H1 (cell line): ENCODE data around the gene MEIS3.
A peak's percentile ranks its signal among the peaks of the same experiment; 100 is the strongest.

ENCODE experiments used
- BRCA1 ChIP-seq: IDR thresholded peaks from 2 replicates; pipeline ENCODE4 v1.6.1; 2012; ENCODE audit warnings: low read depth, low read length, improper control_type of control experiment
- CHD1 ChIP-seq: IDR thresholded peaks from 2 replicates; pipeline ENCODE4 v1.6.1; 2012; ENCODE audit warnings: low read depth, low read length, improper control_type of control experiment
- CREB1 ChIP-seq: IDR thresholded peaks from 2 replicates; pipeline ENCODE4 v1.6.1; 2012; ENCODE audit warnings: inconsistent platforms
- EP300 ChIP-seq, 2 experiments: IDR thresholded peaks; 1 replicate in 1 of 2; 2 replicates in 1 of 2; pipeline ENCODE4 v1.6.1; 2011 to 2012; ENCODE audit warnings: low read depth in 2 of 2, low read length in 2 of 2, mild to moderate bottlenecking in 2 of 2, borderline replicate concordance in 1 of 2, inconsistent platforms in 1 of 2, moderate library complexity in 1 of 2
- GABPA ChIP-seq: IDR thresholded peaks from 2 replicates; pipeline ENCODE4 v1.6.1; 2011; ENCODE audit warnings: mild to moderate bottlenecking, low read length, moderate library complexity, borderline replicate concordance; ENCODE audit not compliant: insufficient read depth
- JUND ChIP-seq: IDR thresholded peaks from 2 replicates; pipeline ENCODE4 v1.6.1; 2011; ENCODE audit warnings: mild to moderate bottlenecking, improper control_type of control experiment, low read length
- MAFK ChIP-seq: IDR thresholded peaks from 2 replicates; pipeline ENCODE4 v1.6.1; 2012; ENCODE audit warnings: low read depth, mild to moderate bottlenecking, improper control_type of control experiment, low read length
- POLR2AphosphoS5 ChIP-seq: IDR thresholded peaks from 2 replicates; pipeline ENCODE4 v1.6.1; 2011; ENCODE audit warnings: low read depth, low read length
- RAD21 ChIP-seq, 2 experiments: IDR thresholded peaks in 1 of 2; conservative IDR thresholded peaks in 1 of 2; 2 replicates each; pipeline ENCODE4 v1.6.1; 2011; ENCODE audit warnings: low read depth in 2 of 2, low read length in 2 of 2, improper control_type of control experiment in 1 of 2, inconsistent platforms in 1 of 2, mild to moderate bottlenecking in 1 of 2, moderate library complexity in 1 of 2
- RFX5 ChIP-seq: IDR thresholded peaks from 2 replicates; pipeline ENCODE4 v1.6.1; 2011; ENCODE audit warnings: low read depth, low read length, improper control_type of control experiment, borderline replicate concordance
- TF ChIP-seq, protein P1 (sequence below), 3 experiments: IDR thresholded peaks; 1 replicate in 2 of 3; 2 replicates in 1 of 3; pipeline versions ENCODE4 v1.5.1 to v1.6.1; 2011; ENCODE audit warnings: low read length in 3 of 3, mild to moderate bottlenecking in 3 of 3, inconsistent platforms in 2 of 3, low read depth in 1 of 3, moderate library complexity in 1 of 3; ENCODE audit not compliant: insufficient read depth in 1 of 3; ENCODE audit errors: control extremely low read depth in 1 of 3
- TF ChIP-seq, protein P2 (sequence below): IDR thresholded peaks from 2 replicates; pipeline ENCODE4 v1.6.1; 2012; ENCODE audit warnings: inconsistent platforms

DNA sequence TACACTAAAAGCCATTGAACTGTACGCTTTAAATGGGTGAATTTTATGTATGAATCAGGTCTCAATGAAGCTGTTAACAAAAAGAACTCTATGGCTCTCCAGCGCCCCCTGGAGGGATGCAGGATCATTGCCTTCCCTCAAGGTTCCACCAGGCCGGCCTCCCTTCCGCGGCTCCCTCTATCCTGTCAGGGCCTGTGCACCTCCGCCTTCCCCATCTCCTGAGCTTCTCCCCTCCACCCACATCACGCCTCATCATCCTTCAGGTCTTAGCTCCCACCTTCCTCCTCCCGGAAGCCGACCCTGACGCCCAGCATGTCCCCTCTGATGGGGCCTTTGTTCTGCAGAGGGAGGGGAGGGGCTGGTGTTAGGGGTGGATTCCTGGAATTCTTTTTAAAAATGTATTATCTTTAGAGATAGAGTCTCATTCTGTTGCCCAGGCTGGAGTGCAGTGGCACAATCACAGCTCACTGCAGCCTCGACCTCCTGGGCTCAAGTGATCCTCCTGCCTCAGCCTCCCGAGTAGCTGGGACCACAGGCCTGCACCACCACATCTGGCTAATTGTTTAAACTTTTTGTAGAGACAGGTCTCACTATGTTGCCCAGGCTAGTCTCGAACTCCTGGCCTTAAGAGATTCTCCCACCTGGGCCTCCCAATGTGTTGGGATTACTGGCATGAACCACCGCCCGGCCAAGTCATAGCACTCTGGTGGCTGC is 27.7 kb downstream of the MEIS3 start:
- TF ChIP-seq, protein P1, sequence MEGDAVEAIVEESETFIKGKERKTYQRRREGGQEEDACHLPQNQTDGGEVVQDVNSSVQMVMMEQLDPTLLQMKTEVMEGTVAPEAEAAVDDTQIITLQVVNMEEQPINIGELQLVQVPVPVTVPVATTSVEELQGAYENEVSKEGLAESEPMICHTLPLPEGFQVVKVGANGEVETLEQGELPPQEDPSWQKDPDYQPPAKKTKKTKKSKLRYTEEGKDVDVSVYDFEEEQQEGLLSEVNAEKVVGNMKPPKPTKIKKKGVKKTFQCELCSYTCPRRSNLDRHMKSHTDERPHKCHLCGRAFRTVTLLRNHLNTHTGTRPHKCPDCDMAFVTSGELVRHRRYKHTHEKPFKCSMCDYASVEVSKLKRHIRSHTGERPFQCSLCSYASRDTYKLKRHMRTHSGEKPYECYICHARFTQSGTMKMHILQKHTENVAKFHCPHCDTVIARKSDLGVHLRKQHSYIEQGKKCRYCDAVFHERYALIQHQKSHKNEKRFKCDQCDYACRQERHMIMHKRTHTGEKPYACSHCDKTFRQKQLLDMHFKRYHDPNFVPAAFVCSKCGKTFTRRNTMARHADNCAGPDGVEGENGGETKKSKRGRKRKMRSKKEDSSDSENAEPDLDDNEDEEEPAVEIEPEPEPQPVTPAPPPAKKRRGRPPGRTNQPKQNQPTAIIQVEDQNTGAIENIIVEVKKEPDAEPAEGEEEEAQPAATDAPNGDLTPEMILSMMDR (IDR thresholded peaks at IDR 0.05; ENCODE audit: control extremely low read depth in 1 of 3, insufficient read depth in 1 of 3, low read depth in 1 of 3, low read length in 3 of 3) = peak; percentile 71 to 92 (median 76)
- peak; percentile 65 to 68 for TF ChIP-seq RAD21 (IDR thresholded peaks at IDR 0.05 in 1 of 2, conservative IDR thresholded peaks at IDR 0.05 in 1 of 2; ENCODE audit: low read depth in 2 of 2, low read length in 2 of 2)
- TF ChIP-seq, protein P2, sequence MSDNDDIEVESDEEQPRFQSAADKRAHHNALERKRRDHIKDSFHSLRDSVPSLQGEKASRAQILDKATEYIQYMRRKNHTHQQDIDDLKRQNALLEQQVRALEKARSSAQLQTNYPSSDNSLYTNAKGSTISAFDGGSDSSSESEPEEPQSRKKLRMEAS = peak; percentile 36; the same call in 1 of the 2 replicates
- peak in 1 of 2 experiments; percentile 90; a peak in 2 of 3 replicates for TF ChIP-seq EP300 (IDR thresholded peaks at IDR 0.05; ENCODE audit: borderline replicate concordance in 1 of 2, low read depth in 2 of 2, low read length in 2 of 2)
- no peak for TF ChIP-seq CHD1
- no peak for TF ChIP-seq RFX5
- TF ChIP-seq JUND = peak; percentile 55; the same call in 1 of the 2 replicates
- TF ChIP-seq GABPA = 0 out of 2 replicates have a peak, but pooled peaks have one; percentile 44
- no peak for TF ChIP-seq BRCA1
- TF ChIP-seq CREB1 = peak; percentile 37; the same call in 1 of the 2 replicates
- no peak for TF ChIP-seq POLR2AphosphoS5
- TF ChIP-seq MAFK = no peak
